ENCODE measurements around the gene FLYWCH2.
A peak's percentile ranks its signal among the peaks of the same experiment; 100 is the strongest.

The FLYWCH2 gene

GRCh38 chr16:2867661-2867986, 15.4 kb upstream of the FLYWCH2 start:
- Histone ChIP-seq H3K79me1 (ENCODE audit: low read depth, low read length) (no peaks in the 10 kb centered on the region), H3K9me3 (replicated peaks in 1 of 2; ENCODE audit: control insufficient read depth in 2 of 2, insufficient read depth in 1 of 2, low read depth in 1 of 2, low read length in 2 of 2) (peaks cover 0 to 2% of the 10 kb centered on the region in 2 donors), H2AFZ (ENCODE audit: low read length) (peak overlapping the region; percentile 98), H3K36me3 (replicated peaks in 1 of 2; ENCODE audit: control insufficient read depth in 2 of 2, insufficient read depth in 2 of 2, low read length in 2 of 2) (no peaks in the 10 kb centered on the region), H2BK120ac (ENCODE audit: low read depth, low read length) (no peak overlapping the region), H3K18ac (ENCODE audit: low read length) (no peak overlapping the region), H3K4me3 (ENCODE audit: low read length in 2 of 2) (peak overlapping the region; percentile 59 to 80), H2BK12ac (ENCODE audit: low read length) (no peak overlapping the region), H4K91ac (ENCODE audit: low read depth, low read length, poor library complexity) (no peak overlapping the region), H3K4me1 (ENCODE audit: control insufficient read depth in 2 of 2, insufficient read depth in 1 of 2, low read depth in 1 of 2, low read length in 2 of 2) (peaks cover 0 to 3% of the 10 kb centered on the region in 2 donors), H2AK5ac (ENCODE audit: low read depth, low read length) (no peak overlapping the region), H2BK15ac (ENCODE audit: low read length) (peak overlapping the region; percentile 69), H3K4ac (ENCODE audit: low read length) (no peak overlapping the region), H3K4me2 (ENCODE audit: insufficient read depth, low read length, poor library complexity, severe bottlenecking) (peak overlapping the region; percentile 85), H3K9ac (ENCODE audit: low read depth, low read length, poor library complexity) (peak overlapping the region; percentile 32), H3K27ac (replicated peaks; ENCODE audit: low read length) (no peak overlapping the region), H2BK5ac (ENCODE audit: low read length) (no peak overlapping the region), H3K23ac (ENCODE audit: low read depth, low read length, poor library complexity) (no peak overlapping the region), H4K8ac (ENCODE audit: low read depth, low read length) (peak overlapping the region; percentile 72), H3K14ac (ENCODE audit: low read length) (no peak overlapping the region), H3K27me3 (ENCODE audit: control insufficient read depth in 3 of 3, insufficient read depth in 3 of 3, low read depth in 1 of 3, low read length in 3 of 3) (peaks cover 3 to 27% (median 23%) of the 10 kb centered on the region in 3 experiments)
- no CpG with 5 or more reads among the region's 8 CpGs for WGBS, 2 donors (ENCODE audit: extremely low coverage in 2 of 2, insufficient read length in 2 of 2, insufficient replicate concordance in 1 of 2)
- no peak for DNase-seq (ENCODE audit: low spot score)

- no peak overlapping the region for H4K91ac ChIP-seq (ENCODE audit: low read depth, low read length, poor library complexity)
- no peaks in the 10 kb centered on the region for H3K36me3 ChIP-seq (replicated peaks in 1 of 2; ENCODE audit: control insufficient read depth in 2 of 2, insufficient read depth in 2 of 2, low read length in 2 of 2)
- H3K4ac ChIP-seq (ENCODE audit: low read length): no peak overlapping the region
- H2AK5ac ChIP-seq (ENCODE audit: low read depth, low read length): no peak overlapping the region
- peak overlapping the region; percentile 87 for H3K9ac ChIP-seq (ENCODE audit: low read depth, low read length, poor library complexity)
- H3K9me3 ChIP-seq (replicated peaks in 1 of 2; ENCODE audit: control insufficient read depth in 2 of 2, insufficient read depth in 1 of 2, low read depth in 1 of 2, low read length in 2 of 2): peaks cover 0 to 2% of the 10 kb centered on the region in 2 donors
- H3K18ac ChIP-seq (ENCODE audit: low read length): peak overlapping the region; percentile 94
- peak overlapping the region; percentile 72 for H4K8ac ChIP-seq (ENCODE audit: low read depth, low read length)
- no peak overlapping the region for H2BK5ac ChIP-seq (ENCODE audit: low read length)
- peaks cover 3 to 27% (median 23%) of the 10 kb centered on the region in 3 experiments for H3K27me3 ChIP-seq (ENCODE audit: control insufficient read depth in 3 of 3, insufficient read depth in 3 of 3, low read depth in 1 of 3, low read length in 3 of 3)
- H3K4me2 ChIP-seq (ENCODE audit: insufficient read depth, low read length, poor library complexity, severe bottlenecking): peak overlapping the region; percentile 85
- no peak overlapping the region for H3K14ac ChIP-seq (ENCODE audit: low read length)
- peak overlapping the region; percentile 35 for H3K27ac ChIP-seq (replicated peaks; ENCODE audit: low read length)
- no peaks in the 10 kb centered on the region for H3K79me1 ChIP-seq (ENCODE audit: low read depth, low read length)
- peak overlapping the region; percentile 69 for H2BK15ac ChIP-seq (ENCODE audit: low read length)
- peak overlapping the region; percentile 59 to 80 for H3K4me3 ChIP-seq (ENCODE audit: low read length in 2 of 2)
- peak; percentile 86 for DNase-seq (ENCODE audit: low spot score)
- WGBS, 2 donors (ENCODE audit: extremely low coverage in 2 of 2, insufficient read length in 2 of 2, insufficient replicate concordance in 1 of 2): no CpG with 5 or more reads among the region's 45 CpGs
- H2BK12ac ChIP-seq (ENCODE audit: low read length): no peak overlapping the region
- H3K23ac ChIP-seq (ENCODE audit: low read depth, low read length, poor library complexity): peak overlapping the region; percentile 87
- peaks cover 0 to 3% of the 10 kb centered on the region in 2 donors for H3K4me1 ChIP-seq (ENCODE audit: control insufficient read depth in 2 of 2, insufficient read depth in 1 of 2, low read depth in 1 of 2, low read length in 2 of 2)
- H2BK120ac ChIP-seq (ENCODE audit: low read depth, low read length): no peak overlapping the region
- H2AFZ ChIP-seq (ENCODE audit: low read length): peak overlapping the region; percentile 98
Observed at GRCh38 chr16:2867987-2868789, 14.8 kb upstream of the FLYWCH2 start.

- Histone ChIP-seq H3K14ac (ENCODE audit: low read length) (no peak overlapping the region), H3K4ac (ENCODE audit: low read length) (no peak overlapping the region), H3K79me1 (ENCODE audit: low read depth, low read length) (no peaks in the 10 kb centered on the region), H3K4me3 (ENCODE audit: low read length in 2 of 2) (no peak overlapping the region), H3K27me3 (ENCODE audit: control insufficient read depth in 3 of 3, insufficient read depth in 3 of 3, low read depth in 1 of 3, low read length in 3 of 3) (peaks cover 0 to 27% (median 9%) of the 10 kb centered on the region in 3 experiments), H4K91ac (ENCODE audit: low read depth, low read length, poor library complexity) (no peak overlapping the region), H3K27ac (replicated peaks; ENCODE audit: low read length) (no peak overlapping the region), H3K23ac (ENCODE audit: low read depth, low read length, poor library complexity) (no peak overlapping the region), H2AFZ (ENCODE audit: low read length) (peak overlapping the region; percentile 49), H3K9me3 (replicated peaks in 1 of 2; ENCODE audit: control insufficient read depth in 2 of 2, insufficient read depth in 1 of 2, low read depth in 1 of 2, low read length in 2 of 2) (peaks cover 0 to 2% of the 10 kb centered on the region in 2 donors), H3K9ac (ENCODE audit: low read depth, low read length, poor library complexity) (no peak overlapping the region), H3K4me1 (ENCODE audit: control insufficient read depth in 2 of 2, insufficient read depth in 1 of 2, low read depth in 1 of 2, low read length in 2 of 2) (peaks cover 0 to 3% of the 10 kb centered on the region in 2 donors), H4K8ac (ENCODE audit: low read depth, low read length) (no peak overlapping the region), H3K4me2 (ENCODE audit: insufficient read depth, low read length, poor library complexity, severe bottlenecking) (no peak overlapping the region), H2BK120ac (ENCODE audit: low read depth, low read length) (no peak overlapping the region), H2BK5ac (ENCODE audit: low read length) (no peak overlapping the region), H2BK15ac (ENCODE audit: low read length) (no peak overlapping the region), H3K36me3 (replicated peaks in 1 of 2; ENCODE audit: control insufficient read depth in 2 of 2, insufficient read depth in 2 of 2, low read length in 2 of 2) (no peaks in the 10 kb centered on the region), H3K18ac (ENCODE audit: low read length) (no peak overlapping the region), H2AK5ac (ENCODE audit: low read depth, low read length) (no peak overlapping the region), H2BK12ac (ENCODE audit: low read length) (no peak overlapping the region)
- DNase-seq (ENCODE audit: low spot score): no peak
- no CpG with 5 or more reads among the region's 6 CpGs for WGBS, 2 donors (ENCODE audit: extremely low coverage in 2 of 2, insufficient read length in 2 of 2, insufficient replicate concordance in 1 of 2)
Observed at GRCh38 chr16:2871926-2872325, 11.1 kb upstream of the FLYWCH2 start.

GRCh38 chr16:2874032-2874911, 8.7 kb upstream of the FLYWCH2 start:
- no peak for DNase-seq (ENCODE audit: low spot score)
- Histone ChIP-seq H3K18ac (ENCODE audit: low read length) (no peak overlapping the region), H2BK5ac (ENCODE audit: low read length) (no peak overlapping the region)

More at GRCh38 chr16:2874032-2874911, 8.7 kb upstream of the FLYWCH2 start:
- H3K4ac ChIP-seq (ENCODE audit: low read length): no peak overlapping the region
- H2BK12ac ChIP-seq (ENCODE audit: low read length): no peak overlapping the region
- no peak overlapping the region for H3K4me3 ChIP-seq (ENCODE audit: low read length in 2 of 2)
- no peak overlapping the region for H2BK120ac ChIP-seq (ENCODE audit: low read depth, low read length)
- H4K91ac ChIP-seq (ENCODE audit: low read depth, low read length, poor library complexity): no peak overlapping the region
- no peaks in the 10 kb centered on the region for H3K79me1 ChIP-seq (ENCODE audit: low read depth, low read length)
- no peak overlapping the region for H3K27ac ChIP-seq (replicated peaks; ENCODE audit: low read length)
- H2AK5ac ChIP-seq (ENCODE audit: low read depth, low read length): peak overlapping the region; percentile 70
- no peak overlapping the region for H3K14ac ChIP-seq (ENCODE audit: low read length)
- peak overlapping the region; percentile 81 for H2BK15ac ChIP-seq (ENCODE audit: low read length)
- no peak overlapping the region for H3K9ac ChIP-seq (ENCODE audit: low read depth, low read length, poor library complexity)
- peak overlapping the region; percentile 80 for H2AFZ ChIP-seq (ENCODE audit: low read length)
- no CpG with 5 or more reads among the region's 21 CpGs for WGBS, 2 donors (ENCODE audit: extremely low coverage in 2 of 2, insufficient read length in 2 of 2, insufficient replicate concordance in 1 of 2)
- no peak overlapping the region for H3K4me2 ChIP-seq (ENCODE audit: insufficient read depth, low read length, poor library complexity, severe bottlenecking)
- H3K23ac ChIP-seq (ENCODE audit: low read depth, low read length, poor library complexity): no peak overlapping the region
- no peaks in the 10 kb centered on the region for H3K36me3 ChIP-seq (replicated peaks in 1 of 2; ENCODE audit: control insufficient read depth in 2 of 2, insufficient read depth in 2 of 2, low read length in 2 of 2)
- H3K9me3 ChIP-seq (replicated peaks in 1 of 2; ENCODE audit: control insufficient read depth in 2 of 2, insufficient read depth in 1 of 2, low read depth in 1 of 2, low read length in 2 of 2): peaks cover 0 to 2% of the 10 kb centered on the region in 2 donors
- peaks cover 0 to 24% (median 9%) of the 10 kb centered on the region in 3 experiments for H3K27me3 ChIP-seq (ENCODE audit: control insufficient read depth in 3 of 3, insufficient read depth in 3 of 3, low read depth in 1 of 3, low read length in 3 of 3)
- H4K8ac ChIP-seq (ENCODE audit: low read depth, low read length): no peak overlapping the region
- no peaks in the 10 kb centered on the region for H3K4me1 ChIP-seq (ENCODE audit: control insufficient read depth in 2 of 2, insufficient read depth in 1 of 2, low read depth in 1 of 2, low read length in 2 of 2)
